GM21619 (cell line): Measurements from ENCODE around the gene TBC1D7.

Experiments used
- ATAC-seq: cut with Tn5 transposase; IDR thresholded peaks from one replicate; pipeline ENCODE4 v1.9.1; 2021; ENCODE audit not compliant: unreplicated experiment

TBC1D7 gene

GRCh38 chr6:13328076-13328874 lies at the start of gene TBC1D7:
Gene TBC1D7 (minus strand): TSS chr6:13328537. CDS start chr6:13326898, 1,639 bp downstream.
- peak; percentile 85 for ATAC-seq

- ATAC-seq: no peak
Observed at GRCh38 chr6:13377054-13377758, 48.9 kb upstream of the TBC1D7 start.

DNA sequence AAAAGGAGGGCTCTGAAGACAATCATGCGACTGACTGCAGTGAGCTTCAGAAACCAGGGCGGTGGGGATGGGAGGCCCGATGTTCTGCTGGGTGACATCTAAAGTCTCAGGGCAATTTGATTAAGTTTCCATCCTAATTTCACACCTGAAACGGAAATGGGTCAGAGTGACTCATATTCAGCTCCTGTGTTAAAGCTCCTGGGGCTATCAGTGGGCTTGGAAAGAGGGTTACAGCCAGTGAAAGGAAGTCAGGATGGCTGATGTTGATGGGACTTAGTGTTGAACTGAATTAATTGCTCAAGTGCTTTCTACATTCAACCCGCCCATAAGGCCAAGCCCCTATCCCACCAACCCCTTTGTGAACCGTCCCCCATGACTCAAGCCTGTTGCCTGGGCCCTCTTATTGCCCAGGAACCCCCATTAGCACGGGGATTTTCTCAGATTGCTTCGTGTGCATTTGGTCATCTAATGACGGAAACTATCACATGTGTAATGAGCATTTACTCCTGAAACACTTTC lies 47.1 kb upstream of the TBC1D7 start:
- ATAC-seq: peak; percentile 77

GRCh38 chr6:13373919-13374318 lies 45.6 kb upstream of the TBC1D7 start:
- no peak for ATAC-seq

DNA sequence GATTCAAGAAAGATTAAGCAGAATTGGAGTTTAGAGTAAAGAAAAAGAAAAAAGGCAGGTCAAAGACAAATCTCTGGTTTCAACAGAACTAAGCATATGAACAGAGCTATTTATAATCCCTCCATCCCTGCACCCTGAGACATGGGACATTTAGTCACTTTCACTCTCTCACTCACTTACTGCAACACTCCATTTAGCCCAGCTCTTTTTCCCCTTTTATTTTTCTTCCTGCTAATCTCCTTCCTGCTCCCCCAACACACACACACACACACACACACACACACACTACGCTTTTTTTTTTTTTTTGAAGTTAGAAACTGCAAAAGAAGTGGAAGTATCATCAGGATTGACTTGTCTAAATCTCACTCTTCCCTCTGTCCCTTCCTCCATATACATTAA lies 45.1 kb upstream of the TBC1D7 start:
- ATAC-seq: no peak

GRCh38 chr6:13372688-13373487 lies 44.6 kb upstream of the TBC1D7 start:
- ATAC-seq: no peak

- ATAC-seq: no peak
Observed at GRCh38 chr6:13372076-13372475, 43.7 kb upstream of the TBC1D7 start.

GRCh38 chr6:13371421-13372072 lies 43.2 kb upstream of the TBC1D7 start:
- ATAC-seq: no peak

DNA sequence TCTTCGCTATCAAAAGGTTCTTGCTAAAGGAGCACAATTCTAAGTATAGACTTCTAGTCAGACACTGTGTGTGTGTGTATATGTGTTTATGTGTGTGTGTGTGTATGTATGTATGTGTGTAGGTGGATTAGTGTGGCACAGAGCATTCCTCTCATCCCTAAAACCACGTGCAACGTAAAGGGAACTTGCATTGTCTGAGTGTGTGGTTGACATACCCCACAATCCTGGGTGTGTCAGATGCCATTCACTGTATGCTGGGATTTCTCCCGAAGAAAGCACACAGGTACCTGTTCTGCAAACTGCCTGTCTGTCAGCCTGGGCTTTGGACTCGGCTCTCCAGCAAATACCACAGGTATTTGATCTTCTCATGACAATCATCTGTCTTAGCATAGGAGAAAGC lies 42.3 kb upstream of the TBC1D7 start:
- no peak for ATAC-seq

DNA sequence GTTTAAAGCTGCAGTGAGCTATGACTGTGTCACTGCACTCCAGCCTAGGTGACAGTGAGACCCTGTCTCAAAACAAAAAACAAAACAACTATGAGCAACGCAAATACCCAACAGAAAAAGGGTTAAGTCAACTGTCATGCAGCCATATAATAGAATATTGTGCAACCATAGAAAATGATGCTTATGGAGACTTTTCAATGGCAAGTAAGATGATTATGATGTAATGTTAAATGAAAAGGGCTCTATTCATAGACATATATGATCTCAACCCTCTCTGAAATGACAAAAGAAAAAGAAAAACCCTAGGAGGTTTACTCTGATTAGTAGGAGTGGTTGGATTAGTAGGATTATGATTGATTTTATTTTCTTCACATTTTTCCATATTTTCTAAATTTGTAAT lies 41.3 kb upstream of the TBC1D7 start:
- no peak for ATAC-seq

GRCh38 chr6:13368731-13369115 lies 40.4 kb upstream of the TBC1D7 start:
- ATAC-seq: no peak

DNA sequence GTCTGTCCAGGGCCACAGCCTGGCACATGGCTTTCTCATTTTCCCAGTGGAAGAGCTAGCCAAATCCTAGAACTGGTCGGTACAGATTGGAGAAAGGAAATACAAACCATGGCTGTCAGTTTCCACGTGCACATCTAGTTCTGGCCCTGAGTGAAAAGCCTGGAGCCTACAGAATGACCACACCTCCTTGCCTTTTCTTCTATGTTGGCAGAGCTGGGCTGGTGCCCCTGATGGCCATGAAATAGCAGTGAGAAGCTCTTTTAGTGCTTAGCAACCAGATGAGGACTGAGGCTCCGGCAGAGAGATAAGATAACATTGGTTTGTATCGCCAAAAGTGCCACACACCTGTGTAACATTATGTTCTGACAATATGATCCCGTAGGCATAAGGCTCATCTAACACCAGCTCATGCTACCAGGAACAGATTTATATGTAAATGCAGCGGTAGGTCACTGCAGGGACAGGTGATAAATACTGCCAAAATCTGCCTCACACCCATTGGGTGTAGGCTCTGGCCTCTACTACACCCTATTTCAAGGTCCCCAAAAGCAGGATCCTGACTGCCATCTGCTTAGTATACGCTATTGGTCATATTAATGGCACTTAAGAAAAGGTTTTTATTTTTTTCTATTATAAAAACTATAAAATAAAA lies 39.9 kb upstream of the TBC1D7 start:
- ATAC-seq: no peak

GRCh38 chr6:13367396-13367795 lies 39.1 kb upstream of the TBC1D7 start:
- no peak for ATAC-seq

DNA sequence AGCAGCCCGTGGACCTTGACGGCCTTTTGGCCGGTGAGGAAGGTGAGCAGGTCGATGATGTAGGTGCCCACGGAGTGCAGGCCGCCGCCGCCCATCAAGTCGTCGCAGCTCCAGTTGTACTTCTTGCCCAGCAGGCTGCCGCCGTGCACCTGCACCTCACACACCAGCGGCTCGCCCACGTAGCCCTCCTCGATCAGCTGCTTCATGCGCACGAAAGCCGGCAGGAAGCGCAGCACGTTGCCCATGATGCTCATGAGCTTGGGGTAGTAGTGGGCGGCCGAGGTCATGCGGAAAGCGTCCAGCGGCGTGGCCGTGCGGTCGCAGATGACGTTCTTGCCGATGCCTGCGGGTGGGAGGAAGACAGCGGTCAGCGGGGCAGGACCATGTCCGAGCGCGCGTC lies 37.0 kb upstream of the TBC1D7 start:
- no peak for ATAC-seq

DNA sequence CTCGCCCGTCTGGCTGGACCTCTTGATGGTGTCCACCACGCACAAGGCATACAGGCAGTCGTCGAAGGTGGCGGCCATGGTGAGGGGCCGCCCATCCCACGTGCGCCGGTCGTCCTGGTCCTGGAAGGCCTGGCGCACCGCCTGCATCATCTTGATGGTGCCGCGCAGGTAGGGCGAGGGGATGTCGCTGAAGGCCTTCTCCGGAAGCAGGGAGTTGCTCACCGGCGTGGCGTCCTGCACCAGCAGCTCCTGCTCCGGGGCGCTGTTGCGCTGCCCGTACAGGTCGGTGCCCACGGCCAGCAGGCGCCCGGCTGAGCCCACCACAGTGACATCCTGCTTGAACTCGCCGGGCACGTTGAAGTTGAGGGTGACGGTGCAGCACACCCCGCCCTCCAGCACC lies 36.5 kb upstream of the TBC1D7 start:
- ATAC-seq: no peak

GRCh38 chr6:13362412-13362811 lies 34.1 kb upstream of the TBC1D7 start:
- ATAC-seq: no peak

DNA sequence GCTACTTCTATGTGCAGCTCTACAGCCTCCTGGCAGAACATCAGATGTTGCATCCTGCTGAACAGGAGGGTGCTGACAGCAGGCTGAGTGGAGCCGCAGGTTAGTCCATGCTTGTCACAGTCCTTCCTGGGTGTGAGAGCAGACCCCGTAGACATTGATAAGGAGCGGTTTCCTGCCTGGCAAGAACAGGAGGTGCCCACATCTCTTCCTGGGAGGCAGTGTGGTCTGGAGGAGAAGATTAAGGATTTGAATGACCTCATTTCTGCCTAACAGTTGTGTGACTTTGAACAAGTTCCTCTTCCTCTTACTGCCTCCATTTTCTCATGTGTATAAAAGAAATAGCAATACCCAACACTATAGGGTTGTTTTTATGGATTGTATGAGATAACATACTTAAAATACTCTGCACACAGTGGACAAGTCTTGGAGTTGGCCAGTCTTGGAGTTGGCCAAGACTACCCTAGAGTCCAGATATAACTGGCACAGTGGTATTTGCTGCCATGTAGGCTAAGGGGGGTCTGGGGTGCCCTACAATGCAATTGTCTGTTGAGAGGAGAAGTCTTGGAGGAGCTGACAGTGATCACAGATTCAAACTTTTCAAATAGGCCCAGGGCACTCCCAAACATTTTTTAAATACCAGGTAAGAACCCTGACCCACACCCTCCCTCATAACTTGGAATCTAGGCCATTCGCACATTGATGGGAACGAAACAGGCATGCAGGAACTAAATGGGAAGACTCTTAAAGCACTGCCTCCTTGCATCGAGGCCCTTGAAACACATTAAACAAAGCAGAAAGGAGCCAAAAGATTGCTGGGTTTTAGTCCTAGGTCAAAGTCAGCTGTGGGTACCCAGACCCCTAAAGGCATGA lies 32.6 kb upstream of the TBC1D7 start:
- ATAC-seq: no peak

DNA sequence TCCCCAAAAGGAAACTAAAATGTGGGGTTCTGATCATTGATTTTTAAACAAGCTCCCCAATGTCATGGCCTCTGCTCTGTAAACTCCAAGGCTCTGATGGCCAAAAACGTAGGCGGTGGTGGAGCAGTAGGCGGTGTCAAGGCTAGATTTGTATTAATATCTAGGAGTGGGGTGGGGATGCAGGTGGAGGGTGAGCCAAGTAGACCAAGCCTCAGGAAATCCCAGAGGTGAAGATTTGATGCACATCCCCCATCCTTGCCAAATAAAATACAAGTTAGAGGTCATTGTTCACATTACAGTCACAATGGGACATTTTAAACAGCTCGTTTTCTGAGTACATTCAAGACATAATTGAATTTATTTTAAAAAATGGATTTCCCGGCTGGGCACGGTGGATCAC lies 30.9 kb upstream of the TBC1D7 start:
- no peak for ATAC-seq

GRCh38 chr6:13358511-13358910 lies 30.2 kb upstream of the TBC1D7 start:
- ATAC-seq: no peak
